Measurements from ENCODE around the gene PRR19.
A peak's percentile ranks its signal among the peaks of the same experiment; 100 is the strongest.

Gene PRR19

DNA sequence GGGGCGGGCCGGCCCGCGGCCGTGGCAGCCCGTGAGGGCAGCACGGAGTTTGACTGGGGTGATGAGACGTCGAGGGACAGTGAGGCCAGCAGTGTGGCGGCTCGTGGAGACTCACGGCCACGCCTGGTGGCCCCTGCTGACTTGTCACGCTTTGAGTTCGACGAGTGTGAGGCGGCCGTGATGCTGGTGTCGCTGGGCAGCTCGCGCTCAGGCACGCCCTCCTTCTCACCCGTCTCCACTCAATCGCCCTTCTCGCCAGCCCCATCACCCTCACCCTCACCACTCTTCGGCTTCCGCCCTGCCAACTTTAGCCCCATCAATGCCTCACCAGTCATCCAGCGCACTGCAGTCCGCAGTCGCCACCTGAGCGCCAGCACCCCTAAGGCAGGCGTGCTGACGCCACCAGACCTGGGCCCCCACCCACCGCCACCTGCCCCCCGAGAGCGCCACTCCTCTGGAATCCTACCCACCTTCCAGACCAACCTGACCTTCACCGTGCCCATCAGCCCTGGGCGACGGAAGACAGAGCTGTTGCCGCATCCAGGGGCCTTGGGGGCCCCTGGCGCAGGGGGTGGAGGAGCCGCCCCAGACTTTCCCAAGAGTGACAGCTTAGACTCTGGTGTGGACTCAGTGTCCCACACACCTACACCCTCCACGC is 28.4 kb upstream of the PRR19 start:
- no peak for DNase-seq (ENCODE audit: low read depth)
- no peak overlapping the region for H3K4me3 ChIP-seq (ENCODE audit: low read length)
- TF ChIP-seq, protein P1, sequence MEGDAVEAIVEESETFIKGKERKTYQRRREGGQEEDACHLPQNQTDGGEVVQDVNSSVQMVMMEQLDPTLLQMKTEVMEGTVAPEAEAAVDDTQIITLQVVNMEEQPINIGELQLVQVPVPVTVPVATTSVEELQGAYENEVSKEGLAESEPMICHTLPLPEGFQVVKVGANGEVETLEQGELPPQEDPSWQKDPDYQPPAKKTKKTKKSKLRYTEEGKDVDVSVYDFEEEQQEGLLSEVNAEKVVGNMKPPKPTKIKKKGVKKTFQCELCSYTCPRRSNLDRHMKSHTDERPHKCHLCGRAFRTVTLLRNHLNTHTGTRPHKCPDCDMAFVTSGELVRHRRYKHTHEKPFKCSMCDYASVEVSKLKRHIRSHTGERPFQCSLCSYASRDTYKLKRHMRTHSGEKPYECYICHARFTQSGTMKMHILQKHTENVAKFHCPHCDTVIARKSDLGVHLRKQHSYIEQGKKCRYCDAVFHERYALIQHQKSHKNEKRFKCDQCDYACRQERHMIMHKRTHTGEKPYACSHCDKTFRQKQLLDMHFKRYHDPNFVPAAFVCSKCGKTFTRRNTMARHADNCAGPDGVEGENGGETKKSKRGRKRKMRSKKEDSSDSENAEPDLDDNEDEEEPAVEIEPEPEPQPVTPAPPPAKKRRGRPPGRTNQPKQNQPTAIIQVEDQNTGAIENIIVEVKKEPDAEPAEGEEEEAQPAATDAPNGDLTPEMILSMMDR (conservative IDR thresholded peaks at IDR 0.05; ENCODE audit: low read length) = no peak

DNA sequence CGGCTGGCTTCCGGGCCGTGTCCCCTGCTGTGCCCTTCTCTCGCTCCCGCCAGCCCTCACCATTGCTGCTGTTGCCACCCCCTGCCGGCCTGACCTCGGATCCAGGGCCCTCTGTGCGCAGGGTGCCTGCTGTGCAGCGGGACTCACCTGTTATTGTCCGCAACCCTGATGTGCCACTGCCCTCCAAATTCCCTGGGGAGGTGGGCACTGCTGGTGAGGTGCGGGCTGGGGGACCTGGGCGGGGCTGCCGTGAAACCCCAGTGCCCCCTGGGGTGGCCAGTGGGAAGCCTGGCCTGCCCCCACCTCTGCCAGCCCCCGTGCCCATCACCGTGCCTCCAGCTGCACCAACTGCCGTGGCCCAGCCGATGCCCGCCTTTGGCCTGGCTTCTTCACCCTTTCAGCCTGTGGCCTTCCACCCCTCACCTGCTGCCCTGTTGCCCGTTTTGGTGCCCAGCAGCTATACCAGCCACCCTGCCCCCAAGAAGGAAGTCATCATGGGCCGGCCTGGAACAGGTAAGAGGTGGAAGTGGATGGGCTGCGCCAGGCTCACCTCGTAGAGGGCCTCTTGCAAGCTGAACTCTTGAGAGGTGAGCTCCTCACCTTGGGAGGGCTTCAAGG is 27.8 kb upstream of the PRR19 start:
- DNase-seq (ENCODE audit: low read depth) = no peak
- H3K4me3 ChIP-seq (ENCODE audit: low read length) = no peak overlapping the region
- TF ChIP-seq, protein P1 (conservative IDR thresholded peaks at IDR 0.05; ENCODE audit: low read length) = no peak

DNA sequence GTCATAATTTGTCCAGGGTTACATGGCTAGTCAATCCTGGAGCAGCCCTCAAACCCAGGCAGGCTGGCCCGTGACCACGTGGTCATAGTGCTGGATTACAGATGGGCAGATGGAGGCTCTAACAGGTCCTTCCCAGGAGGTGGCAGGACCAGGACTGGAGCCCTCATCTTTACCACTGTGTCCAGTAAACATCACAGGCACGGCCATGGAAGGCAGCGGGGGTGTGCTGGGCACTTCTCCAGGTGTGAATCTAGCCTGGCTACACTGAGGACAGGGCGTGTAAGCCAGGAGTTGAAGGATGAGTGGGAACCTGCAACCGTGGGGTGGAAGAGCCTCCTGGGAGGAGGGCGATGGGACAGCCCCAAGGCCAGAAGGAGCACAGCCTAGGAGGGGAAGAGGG is 26.8 kb upstream of the PRR19 start:
- TF ChIP-seq, protein P1 (conservative IDR thresholded peaks at IDR 0.05; ENCODE audit: low read length) = no peak
- H3K4me3 ChIP-seq (ENCODE audit: low read length) = no peak overlapping the region
- no peak for DNase-seq (ENCODE audit: low read depth)

DNA sequence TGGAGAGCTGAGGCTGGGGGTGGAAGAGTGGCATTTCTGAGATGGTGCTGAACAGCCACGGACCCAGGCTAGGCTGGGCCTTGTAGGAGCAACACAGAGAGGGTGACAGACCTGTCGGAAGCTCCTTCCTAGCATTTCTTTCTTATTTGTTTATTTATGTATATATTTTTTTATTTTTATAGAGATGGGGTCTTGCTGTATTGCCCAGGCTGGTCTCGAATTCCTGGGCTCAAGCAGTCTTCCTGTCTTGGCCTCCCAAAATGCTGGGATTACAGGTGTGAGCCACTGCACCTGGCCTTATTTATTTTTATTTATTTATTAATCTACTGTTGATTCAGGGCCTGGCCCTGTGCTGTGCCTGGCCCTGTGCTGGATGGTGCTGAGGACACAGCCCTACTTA is 26.4 kb upstream of the PRR19 start:
- no peak for DNase-seq (ENCODE audit: low read depth)

DNA sequence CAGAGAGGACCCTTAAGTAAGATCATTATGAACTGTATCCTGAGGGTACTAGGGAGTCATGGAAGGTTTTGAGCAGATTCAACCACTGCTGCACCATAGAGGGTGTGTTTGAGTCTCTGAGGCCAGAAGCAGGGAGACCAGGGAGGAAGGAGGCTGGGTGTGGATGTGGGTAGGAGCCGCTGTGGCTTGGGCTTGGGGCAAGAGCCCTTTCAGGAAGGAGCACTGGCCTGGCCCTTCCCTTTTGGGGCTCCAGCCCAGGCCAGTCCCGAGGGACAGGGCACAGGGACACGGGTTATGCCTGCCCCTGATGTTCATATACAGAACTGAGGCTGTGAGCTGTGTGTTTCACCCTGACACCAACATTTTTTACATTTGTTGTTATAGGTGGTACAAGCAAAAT is 25.6 kb upstream of the PRR19 start:
- H3K4me3 ChIP-seq (ENCODE audit: low read length) = no peak overlapping the region
- no peak for DNase-seq (ENCODE audit: low read depth)
- TF ChIP-seq, protein P1 (conservative IDR thresholded peaks at IDR 0.05; ENCODE audit: low read length) = no peak

More for the DNA sequence above, 26.4 kb upstream of the PRR19 start:
- TF ChIP-seq, protein P1 (conservative IDR thresholded peaks at IDR 0.05; ENCODE audit: low read length) = no peak
- no peak overlapping the region for H3K4me3 ChIP-seq (ENCODE audit: low read length)

DNA sequence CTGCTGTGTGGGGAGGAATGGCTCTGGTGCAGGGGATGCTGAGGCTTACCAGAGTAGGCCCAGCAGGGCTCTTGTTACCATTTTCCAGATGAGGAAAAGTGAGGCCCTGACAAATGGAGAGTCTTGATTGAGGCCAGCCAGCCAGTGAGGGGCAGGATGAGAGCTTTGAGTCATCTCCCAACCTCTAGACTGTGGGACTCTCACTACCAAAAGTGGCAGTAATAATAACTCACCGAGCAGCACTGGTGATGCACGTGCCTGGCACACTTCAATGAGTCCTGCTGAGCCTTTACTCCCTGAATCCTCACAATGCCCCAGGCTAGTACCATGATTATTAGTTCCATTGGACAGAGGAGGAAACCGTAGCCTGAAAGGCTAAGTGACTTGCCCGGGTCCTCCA is 25.1 kb upstream of the PRR19 start:
- H3K4me3 ChIP-seq (ENCODE audit: low read length) = no peak overlapping the region
- TF ChIP-seq, protein P1 (conservative IDR thresholded peaks at IDR 0.05; ENCODE audit: low read length) = no peak
- DNase-seq (ENCODE audit: low read depth) = no peak

DNA sequence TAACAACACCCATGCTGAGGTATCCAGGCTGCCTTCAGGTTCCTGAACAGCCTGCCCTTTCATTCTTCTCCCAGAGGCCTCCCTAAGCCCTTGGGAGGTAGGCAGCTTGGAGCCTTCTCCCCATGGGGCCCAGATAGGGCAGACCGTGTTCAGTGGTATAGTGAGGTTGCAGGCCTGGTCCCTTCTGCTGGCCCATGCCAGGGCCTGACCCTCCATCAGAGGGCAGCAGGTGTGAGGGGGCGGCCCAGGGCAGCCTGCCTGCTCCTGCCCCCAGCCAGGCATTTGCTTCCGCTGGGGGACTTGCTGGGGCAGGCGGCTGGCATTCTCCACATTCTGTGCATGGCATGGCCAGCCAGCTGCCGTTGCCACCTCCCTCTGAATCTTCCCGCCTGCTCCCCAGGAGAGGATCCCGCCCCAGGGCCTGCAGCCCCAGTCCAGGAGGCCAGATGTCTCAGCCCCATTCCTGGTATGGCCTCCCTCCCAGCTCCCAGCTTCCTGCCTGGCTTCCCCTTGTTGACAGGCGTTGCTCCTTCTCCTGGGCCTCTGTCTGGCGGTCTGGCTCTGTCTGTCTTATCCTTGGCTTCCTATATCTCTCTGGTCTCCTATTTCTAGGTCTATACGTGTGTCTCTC is 24.0 kb upstream of the PRR19 start:
- TF ChIP-seq, protein P1 (conservative IDR thresholded peaks at IDR 0.05; ENCODE audit: low read length) = no peak
- peak; percentile 70 for DNase-seq (ENCODE audit: low read depth)
- no peak overlapping the region for H3K4me3 ChIP-seq (ENCODE audit: low read length)

Data from AG10803 (cell line).